Dendritic cell treated with granulocyte-macrophage colony-stimulating factor and Interleukin-4, amounts not matched to agents 40 ng/mL and 50 ng/mL, for 4 days (primary cell): ENCODE data around the gene GOLGA3.
A peak's percentile ranks its signal among the peaks of the same experiment; 100 is the strongest.
"Not testable (repeated sequence)": the region's sequence is repeated elsewhere in the genome, so short reads cannot be mapped to it uniquely, and the experiment has no call there.

Experiments used
- H3K27ac Mint-ChIP-seq: one replicate; pipeline ENCODE4 v1.8.0; 2022; ENCODE audit warnings: mild to moderate bottlenecking, mixed read lengths
- H3K27me3 Mint-ChIP-seq: one replicate; pipeline ENCODE4 v1.8.0; 2022; ENCODE audit warnings: mild to moderate bottlenecking, mixed read lengths
- H3K36me3 Mint-ChIP-seq: one replicate; pipeline ENCODE4 v1.8.0; 2022; ENCODE audit warnings: low read depth, mixed read lengths
- H3K4me1 Mint-ChIP-seq: one replicate; pipeline ENCODE4 v1.8.0; 2022; ENCODE audit warnings: low read depth, mixed read lengths
- H3K4me3 Mint-ChIP-seq: one replicate; pipeline ENCODE4 v1.8.0; 2022; ENCODE audit warnings: mild to moderate bottlenecking, moderate library complexity, mixed read lengths
- H3K9me3 Mint-ChIP-seq: one replicate; pipeline ENCODE4 v1.8.0; 2022; ENCODE audit warnings: mixed read lengths
- intact Hi-C: fragments of 100-400 bp; cut with micrococcal nuclease; formaldehyde crosslinking; loops from one replicate; pipeline ENCODE4 v1.15.0; 2022

The GOLGA3 gene

GRCh38 chr12:132788375-132789098 is 40.1 kb downstream of the GOLGA3 start:
- no peaks in the 10 kb centered on the region for H3K27me3 Mint-ChIP-seq
- H3K4me3 Mint-ChIP-seq, result no peak overlapping the region
- intact Hi-C loops, result no loop called here
- peak overlapping the region; percentile 28 for H3K27ac Mint-ChIP-seq
- H3K36me3 Mint-ChIP-seq, result peaks cover 93% of the 10 kb centered on the region
- H3K4me1 Mint-ChIP-seq, result peaks cover 7% of the 10 kb centered on the region
- no peaks in the 10 kb centered on the region for H3K9me3 Mint-ChIP-seq

GRCh38 chr12:132787877-132788276 is 40.8 kb downstream of the GOLGA3 start:
- Mint-ChIP-seq H3K27me3 (no peaks in the 10 kb centered on the region), H3K4me3 (no peak overlapping the region), H3K4me1 (peaks cover 7% of the 10 kb centered on the region), H3K27ac (peak overlapping the region; percentile 28), H3K36me3 (peaks cover 98% of the 10 kb centered on the region), H3K9me3 (no peaks in the 10 kb centered on the region)
- intact Hi-C loops, result no loop called here

- Mint-ChIP-seq H3K4me3 (no peak overlapping the region), H3K9me3 (no peaks in the 10 kb centered on the region), H3K36me3 (peaks cover 99% of the 10 kb centered on the region), H3K27me3 (no peaks in the 10 kb centered on the region), H3K4me1 (peaks cover 7% of the 10 kb centered on the region), H3K27ac (no peak overlapping the region)
- intact Hi-C loops, result no loop called here
These were observed 42.5 kb downstream of the GOLGA3 start for GRCh38 chr12:132786192-132786591.

- peak overlapping the region; percentile 4 for H3K27ac Mint-ChIP-seq
- no peaks in the 10 kb centered on the region for H3K9me3 Mint-ChIP-seq
- intact Hi-C loops, result no loop called here
- peaks cover 7% of the 10 kb centered on the region for H3K4me1 Mint-ChIP-seq
- no peaks in the 10 kb centered on the region for H3K27me3 Mint-ChIP-seq
- H3K36me3 Mint-ChIP-seq, result peaks cover 99% of the 10 kb centered on the region
- no peak overlapping the region for H3K4me3 Mint-ChIP-seq
These were observed 44.1 kb downstream of the GOLGA3 start for GRCh38 chr12:132784580-132784979.

GRCh38 chr12:132783917-132784531 is 44.6 kb downstream of the GOLGA3 start:
- Mint-ChIP-seq H3K4me3 (no peak overlapping the region), H3K27me3 (no peaks in the 10 kb centered on the region), H3K36me3 (peaks cover 99% of the 10 kb centered on the region), H3K27ac (peak overlapping the region; percentile 4), H3K4me1 (peaks cover 7% of the 10 kb centered on the region), H3K9me3 (no peaks in the 10 kb centered on the region)
- intact Hi-C loops, result no loop called here

GRCh38 chr12:132781938-132782337 is 46.7 kb downstream of the GOLGA3 start:
- H3K9me3 Mint-ChIP-seq, result no peaks in the 10 kb centered on the region
- H3K36me3 Mint-ChIP-seq, result peaks cover 100% of the 10 kb centered on the region
- H3K4me1 Mint-ChIP-seq, result peaks cover 7% of the 10 kb centered on the region
- H3K27me3 Mint-ChIP-seq, result no peaks in the 10 kb centered on the region
- H3K27ac Mint-ChIP-seq, result peak overlapping the region; percentile 10
- H3K4me3 Mint-ChIP-seq, result no peak overlapping the region
- intact Hi-C loops, result no loop called here

- Mint-ChIP-seq H3K4me3 (no peak overlapping the region), H3K27ac (no peak overlapping the region), H3K27me3 (no peaks in the 10 kb centered on the region), H3K36me3 (peaks cover 100% of the 10 kb centered on the region), H3K4me1 (peaks cover 6% of the 10 kb centered on the region), H3K9me3 (no peaks in the 10 kb centered on the region)
- intact Hi-C loops, result no loop called here
These were observed 48.8 kb downstream of the GOLGA3 start for GRCh38 chr12:132779781-132780353.

GRCh38 chr12:132777614-132778013 is 51.1 kb downstream of the GOLGA3 start:
- intact Hi-C loops, result no loop called here
- Mint-ChIP-seq H3K9me3 (no peaks in the 10 kb centered on the region), H3K27ac (no peak overlapping the region), H3K27me3 (no peaks in the 10 kb centered on the region), H3K4me3 (no peak overlapping the region), H3K36me3 (peaks cover 100% of the 10 kb centered on the region), H3K4me1 (peaks cover 9% of the 10 kb centered on the region)

- intact Hi-C loops, result no loop called here
- H3K4me1 Mint-ChIP-seq, result peaks cover 12% of the 10 kb centered on the region
- no peaks in the 10 kb centered on the region for H3K27me3 Mint-ChIP-seq
- peaks cover 98% of the 10 kb centered on the region for H3K36me3 Mint-ChIP-seq
- H3K4me3 Mint-ChIP-seq, result no peak overlapping the region
- no peaks in the 10 kb centered on the region for H3K9me3 Mint-ChIP-seq
- peak overlapping the region; percentile 31 for H3K27ac Mint-ChIP-seq
These were observed 51.7 kb downstream of the GOLGA3 start for GRCh38 chr12:132776816-132777568.

GRCh38 chr12:132776230-132776625 is 52.4 kb downstream of the GOLGA3 start:
- H3K36me3 Mint-ChIP-seq, result peaks cover 98% of the 10 kb centered on the region

GRCh38 chr12:132775502-132776229 is 53.0 kb downstream of the GOLGA3 start:
- Mint-ChIP-seq H3K9me3 (no peaks in the 10 kb centered on the region), H3K4me3 (no peak overlapping the region), H3K36me3 (peaks cover 96% of the 10 kb centered on the region), H3K4me1 (peaks cover 26% of the 10 kb centered on the region), H3K27ac (no peak overlapping the region), H3K27me3 (no peaks in the 10 kb centered on the region)
- intact Hi-C loops, result no loop called here

More at GRCh38 chr12:132776230-132776625, 52.4 kb downstream of the GOLGA3 start:
- Mint-ChIP-seq H3K4me1 (peaks cover 20% of the 10 kb centered on the region), H3K27ac (peak overlapping the region; percentile 31)
- H3K9me3 Mint-ChIP-seq, H3K4me3 Mint-ChIP-seq, H3K27me3 Mint-ChIP-seq, intact Hi-C loops: not testable (repeated sequence)

- Mint-ChIP-seq H3K36me3 (peaks cover 93% of the 10 kb centered on the region), H3K27ac (no peak overlapping the region), H3K27me3 (no peaks in the 10 kb centered on the region), H3K4me3 (no peak overlapping the region), H3K9me3 (no peaks in the 10 kb centered on the region), H3K4me1 (peaks cover 35% of the 10 kb centered on the region)
- intact Hi-C loops, result loop anchor here (5.0 kb wide), 1 partner anchor 113 kb away; the partner anchor contains the start of gene CHFR
These were observed 53.9 kb downstream of the GOLGA3 start for GRCh38 chr12:132774646-132775275.

- Mint-ChIP-seq H3K27ac (peak overlapping the region; percentile 99), H3K4me3 (no peak overlapping the region), H3K36me3 (peaks cover 90% of the 10 kb centered on the region), H3K4me1 (peaks cover 41% of the 10 kb centered on the region), H3K27me3 (no peaks in the 10 kb centered on the region), H3K9me3 (no peaks in the 10 kb centered on the region)
- intact Hi-C loops, result loop anchor here (5.0 kb wide), 1 partner anchor 113 kb away; the partner anchor contains the start of gene CHFR
These were observed 54.5 kb downstream of the GOLGA3 start for GRCh38 chr12:132774159-132774558.
